Endothelial cell of umbilical vein (primary cell): ENCODE measurements around the gene ST8SIA2. TPM values are rescaled to one million over a fixed set of nuclear protein-coding genes. Genes with fewer than 3 reads are reported as not detected.

Experiments
- BruUV-seq: library from RNA; stranded (reverse); fragments of 400-500 nt; replicated peaks from 2 replicates; lab custom pipeline; 2021; lab: Mats Ljungman, UMichigan
- CTCF ChIA-PET: fragments of 300-600, 350-600 bp; sonication (Branson Sonifier 250); formaldehyde crosslinking; loops from one replicate; lab custom pipeline; 2021; ENCODE audit warnings: antibody characterized with exemption, inconsistent platforms; lab: Charles Lee
- POLR2A ChIA-PET: fragments of 300-600, 350-600 bp; sonication (Branson Sonifier 250); formaldehyde crosslinking; loops from one replicate; lab custom pipeline; 2021; ENCODE audit warnings: antibody characterized with exemption, inconsistent platforms; lab: Charles Lee
- DNase-seq: peaks from one replicate; pipeline ENCODE4 v3.0.0-alpha.2; 2011; ENCODE audit warnings: low read depth, low spot score
- FAIRE-seq: peaks from 2 replicates; lab custom pipeline; 2011; peaks lifted over from hg19 to GRCh38; lab: Jason Lieb, UNC
- H2AFZ ChIP-seq: 2 replicates; pipeline ENCODE4 v1.6.0; 2012; ENCODE audit warnings: low read depth, low read length, control low read depth, inconsistent platforms
- H3K27ac ChIP-seq: 2 replicates; pipeline ENCODE4 v1.5.1; 2011; ENCODE audit warnings: low read depth, mild to moderate bottlenecking, control low read depth, low read length, moderate library complexity; ENCODE audit not compliant: insufficient read depth
- H3K27me3 ChIP-seq, 2 experiments: 2 replicates each; pipeline versions ENCODE4 v1.6.0 to v1.6.1; 2011; ENCODE audit warnings: low read length in 2 of 2, mixed read lengths in 1 of 2; ENCODE audit not compliant: control insufficient read depth in 2 of 2, insufficient read depth in 2 of 2
- H3K36me3 ChIP-seq, 2 experiments: 2 replicates in 1 of 2; 3 replicates in 1 of 2; pipeline ENCODE4 v1.5.1; 2011; ENCODE audit warnings: low read length in 2 of 2, mild to moderate bottlenecking in 1 of 2, moderate library complexity in 1 of 2; ENCODE audit not compliant: control insufficient read depth in 2 of 2, insufficient read depth in 2 of 2; ENCODE audit errors: extremely low read depth in 1 of 2
- H3K4me1 ChIP-seq: 3 replicates; pipeline ENCODE4 v1.5.1; 2011; ENCODE audit warnings: mild to moderate bottlenecking, low read length; ENCODE audit not compliant: control insufficient read depth, insufficient read depth; ENCODE audit errors: extremely low read depth
- H3K4me2 ChIP-seq: 2 replicates; pipeline ENCODE4 v1.6.1; 2011; ENCODE audit warnings: low read length, control low read depth, mixed read lengths; ENCODE audit not compliant: insufficient read depth
- H3K4me3 ChIP-seq, 3 experiments: fragments of 200-600 bp in 1 of 3; sonication (generic), shearing (Covaris generic) in 1 of 3; replicated peaks in 1 of 3; 2 replicates each; pipeline ENCODE4 v1.5.1; 2011 to 2016; ENCODE audit warnings: control low read depth in 3 of 3, low read length in 3 of 3, mild to moderate bottlenecking in 2 of 3, inconsistent platforms in 1 of 3, low read depth in 1 of 3, moderate library complexity in 1 of 3; ENCODE audit not compliant: insufficient read depth in 1 of 3
- H3K79me2 ChIP-seq: 2 replicates; pipeline ENCODE4 v1.6.0; 2012; ENCODE audit warnings: low read length, inconsistent platforms; ENCODE audit not compliant: control insufficient read depth, insufficient read depth
- H3K9ac ChIP-seq: replicated peaks from 2 replicates; pipeline ENCODE3; 2011; ENCODE audit warnings: low read length, control low read depth; ENCODE audit not compliant: insufficient read depth; ENCODE audit errors: extremely low read depth
- H3K9me1 ChIP-seq: replicated peaks from 3 replicates; pipeline ENCODE4 v1.6.0; 2011; ENCODE audit warnings: mild to moderate bottlenecking, low read length; ENCODE audit not compliant: control insufficient read depth, insufficient read depth; ENCODE audit errors: extremely low read depth
- H3K9me3 ChIP-seq: replicated peaks from 2 replicates; pipeline ENCODE4 v1.5.1; 2012; ENCODE audit warnings: low read length, inconsistent platforms; ENCODE audit not compliant: control insufficient read depth, insufficient read depth
- H4K20me1 ChIP-seq: replicated peaks from 2 replicates; pipeline ENCODE3; 2011; ENCODE audit warnings: mild to moderate bottlenecking, low read length; ENCODE audit not compliant: control insufficient read depth, insufficient read depth; ENCODE audit errors: extremely low read depth
- EZH2 ChIP-seq: IDR thresholded peaks from 2 replicates; pipeline ENCODE4 v1.6.1; 2012; ENCODE audit warnings: borderline replicate concordance, low read depth, mild to moderate bottlenecking, moderate library complexity, low read length, inconsistent platforms; ENCODE audit not compliant: severe bottlenecking
- FOS ChIP-seq: IDR thresholded peaks from 2 replicates; pipeline ENCODE4 v1.6.1; 2011; ENCODE audit warnings: mild to moderate bottlenecking, low read length, moderate library complexity, borderline replicate concordance; ENCODE audit not compliant: insufficient read depth
- GATA2 ChIP-seq: IDR thresholded peaks from 2 replicates; pipeline ENCODE4 v1.7.0; 2011; ENCODE audit warnings: low read depth, mild to moderate bottlenecking, moderate library complexity, mixed read lengths, low read length; ENCODE audit not compliant: insufficient read length, insufficient read depth
- JUN ChIP-seq: IDR thresholded peaks from 2 replicates; pipeline ENCODE4 v1.6.1; 2011; ENCODE audit warnings: borderline replicate concordance, low read depth; ENCODE audit not compliant: insufficient read length, insufficient read depth
- MYC ChIP-seq: IDR thresholded peaks from one replicate; pipeline ENCODE4 v1.6.1; 2011; ENCODE audit warnings: mild to moderate bottlenecking, low read depth, low read length
- POLR2A ChIP-seq: IDR thresholded peaks from 2 replicates; pipeline ENCODE4 v1.6.1; 2012; ENCODE audit warnings: low read depth, mild to moderate bottlenecking, control low read depth, low read length
- POLR2AphosphoS5 ChIP-seq: IDR thresholded peaks from 2 replicates; pipeline ENCODE4 v1.6.1; 2012; ENCODE audit warnings: low read depth, mild to moderate bottlenecking, control low read depth, low read length, moderate library complexity; ENCODE audit not compliant: insufficient read depth
- dilution Hi-C: fragments of 300-500 bp; cut with MboI; formaldehyde crosslinking; loops from one replicate; pipeline ENCODE4 v1.15.0; 2019; ENCODE audit warnings: low sequenced_read_pairs; ENCODE audit not compliant: extremely low pct_ligation_motif_present
- intact Hi-C: fragments of 100-400 bp; cut with micrococcal nuclease; formaldehyde crosslinking; loops from one replicate; pipeline ENCODE4 v1.10.0; 2022
- polyA plus RNA-seq, 4 experiments: library from polyadenylated mRNA; depleted of rRNA in 3 of 4; stranded (reverse) in 3 of 4; unstranded in 1 of 4; fragments of >200 nt; gene quantifications; 2 replicates each; pipeline versions ENCODE4 v1.2.1 to v1.2.3, GENCODE V29; 2011 to 2012; ENCODE audit warnings: missing spikeins in 1 of 4
- total RNA-seq: library from RNA; stranded (reverse); gene quantifications from 2 replicates; pipeline ENCODE4 v1.2.3, GENCODE V29; 2021
- TF ChIP-seq, protein P1 (sequence below): IDR thresholded peaks from 2 replicates; pipeline ENCODE4 v1.6.1; 2011; ENCODE audit not compliant: insufficient read depth, insufficient read length
- TF ChIP-seq, protein P2 (sequence below), 2 donors: IDR thresholded peaks; 1 replicate in 1 of 2; 2 replicates in 1 of 2; pipeline ENCODE4 v1.5.1; 2011; ENCODE audit warnings: low read length in 2 of 2, mild to moderate bottlenecking in 2 of 2, moderate library complexity in 2 of 2, control low read depth in 1 of 2, inconsistent platforms in 1 of 2, low read depth in 1 of 2; ENCODE audit not compliant: insufficient read depth in 1 of 2; ENCODE audit errors: extremely low read depth in 1 of 2

The ST8SIA2 gene
- total and polyA plus RNA-seq, 2 donors (not counting 3 experiments of a cell fraction or from before 2014, with no cell fraction given), result 0.35 to 0.46 TPM

DNA sequence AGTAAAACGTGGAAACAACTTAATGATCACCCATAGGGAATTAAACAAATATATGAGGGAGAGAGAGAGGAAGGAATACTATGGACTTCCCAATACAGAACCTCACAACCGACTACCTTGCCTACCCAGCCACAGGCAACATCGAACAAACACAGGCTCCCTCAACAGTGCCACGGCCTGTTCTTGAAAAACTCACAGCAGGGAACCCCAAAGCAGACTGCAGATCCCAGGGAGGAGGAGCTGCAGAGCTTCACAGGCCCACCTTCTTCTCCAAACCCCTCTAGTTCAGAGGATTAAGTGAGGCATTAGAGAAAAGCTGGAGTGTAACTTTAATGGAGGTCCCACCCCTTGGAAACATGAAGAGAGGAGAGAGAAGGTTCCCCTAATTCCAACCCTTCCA, 110.2 kb downstream of the ST8SIA2 start:
- H3K4me2 ChIP-seq, result no peak overlapping the region
- FAIRE-seq (no peak), DNase-seq (no peak)
- H2AFZ ChIP-seq, result no peak overlapping the region
- H3K27me3 ChIP-seq, result peaks cover 0 to 2% of the 10 kb centered on the region in 2 experiments
- no peaks in the 10 kb centered on the region for H3K9me1 ChIP-seq
- ChIA-PET POLR2A (no interaction called here), CTCF (interaction anchor here (1.1 kb wide), 1 partner anchor 18 kb away, joined by 3 read pairs; no protein-coding TSS in a partner anchor)
- dilution Hi-C loops (no loop called here), intact Hi-C loops (no loop called here)
- H3K9ac ChIP-seq, result no peak overlapping the region
- H3K9me3 ChIP-seq, result no peaks in the 10 kb centered on the region
- H3K79me2 ChIP-seq, result no peaks in the 10 kb centered on the region
- H3K4me3 ChIP-seq, result no peak overlapping the region
- no peaks in the 10 kb centered on the region for H4K20me1 ChIP-seq
- H3K27ac ChIP-seq, result no peak overlapping the region
- no peaks in the 10 kb centered on the region for H3K4me1 ChIP-seq
- TF ChIP-seq, protein P1, sequence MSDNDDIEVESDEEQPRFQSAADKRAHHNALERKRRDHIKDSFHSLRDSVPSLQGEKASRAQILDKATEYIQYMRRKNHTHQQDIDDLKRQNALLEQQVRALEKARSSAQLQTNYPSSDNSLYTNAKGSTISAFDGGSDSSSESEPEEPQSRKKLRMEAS, result no peak
- TF ChIP-seq POLR2A (no peak), MYC (no peak), POLR2AphosphoS5 (no peak), JUN (no peak), EZH2 (no peak), GATA2 (no peak), FOS (no peak)
- TF ChIP-seq, protein P2, sequence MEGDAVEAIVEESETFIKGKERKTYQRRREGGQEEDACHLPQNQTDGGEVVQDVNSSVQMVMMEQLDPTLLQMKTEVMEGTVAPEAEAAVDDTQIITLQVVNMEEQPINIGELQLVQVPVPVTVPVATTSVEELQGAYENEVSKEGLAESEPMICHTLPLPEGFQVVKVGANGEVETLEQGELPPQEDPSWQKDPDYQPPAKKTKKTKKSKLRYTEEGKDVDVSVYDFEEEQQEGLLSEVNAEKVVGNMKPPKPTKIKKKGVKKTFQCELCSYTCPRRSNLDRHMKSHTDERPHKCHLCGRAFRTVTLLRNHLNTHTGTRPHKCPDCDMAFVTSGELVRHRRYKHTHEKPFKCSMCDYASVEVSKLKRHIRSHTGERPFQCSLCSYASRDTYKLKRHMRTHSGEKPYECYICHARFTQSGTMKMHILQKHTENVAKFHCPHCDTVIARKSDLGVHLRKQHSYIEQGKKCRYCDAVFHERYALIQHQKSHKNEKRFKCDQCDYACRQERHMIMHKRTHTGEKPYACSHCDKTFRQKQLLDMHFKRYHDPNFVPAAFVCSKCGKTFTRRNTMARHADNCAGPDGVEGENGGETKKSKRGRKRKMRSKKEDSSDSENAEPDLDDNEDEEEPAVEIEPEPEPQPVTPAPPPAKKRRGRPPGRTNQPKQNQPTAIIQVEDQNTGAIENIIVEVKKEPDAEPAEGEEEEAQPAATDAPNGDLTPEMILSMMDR (IDR thresholded peaks at IDR 0.05; ENCODE audit: extremely low read depth in 1 of 2, insufficient read depth in 1 of 2, low read depth in 1 of 2, low read length in 2 of 2), result no peak
- H3K36me3 ChIP-seq, result no peaks in the 10 kb centered on the region
- no TSS peak for BruUV-seq
